Immature natural killer cell (primary cell): Measurements from ENCODE around the gene SSTR3. TPM values are rescaled to one million over a fixed set of nuclear protein-coding genes. Genes with fewer than 3 reads are reported as not detected.

Experiments
- DNase-seq, 3 donors: peaks; one replicate each; pipeline ENCODE4 v3.0.0; 2022; ENCODE audit warnings: mixed read lengths in 1 of 3
- H3K27ac Mint-ChIP-seq, 6 donors: one replicate each; pipeline ENCODE4 v1.8.0; 2020; ENCODE audit warnings: mixed read lengths in 6 of 6, mild to moderate bottlenecking in 5 of 6, inconsistent platforms in 4 of 6, moderate library complexity in 3 of 6
- H3K27me3 Mint-ChIP-seq, 3 donors: one replicate each; pipeline ENCODE4 v1.8.0; 2020 to 2021; ENCODE audit warnings: low read depth in 3 of 3, mild to moderate bottlenecking in 3 of 3, mixed read lengths in 3 of 3, moderate library complexity in 3 of 3, inconsistent platforms in 1 of 3
- H3K36me3 Mint-ChIP-seq, 3 donors: one replicate each; pipeline ENCODE4 v1.8.0; 2020; ENCODE audit warnings: mixed read lengths in 3 of 3, inconsistent platforms in 2 of 3, mild to moderate bottlenecking in 2 of 3
- H3K4me1 Mint-ChIP-seq, 2 donors: one replicate each; pipeline ENCODE4 v1.8.0; 2020; ENCODE audit warnings: inconsistent platforms in 2 of 2, mild to moderate bottlenecking in 2 of 2, mixed read lengths in 2 of 2, moderate library complexity in 1 of 2
- H3K4me3 Mint-ChIP-seq, 5 donors: one replicate each; pipeline ENCODE4 v1.8.0; 2020; ENCODE audit warnings: mild to moderate bottlenecking in 5 of 5, mixed read lengths in 5 of 5, inconsistent platforms in 3 of 5, moderate library complexity in 3 of 5
- H3K9me3 Mint-ChIP-seq, 6 donors: one replicate each; pipeline ENCODE4 v1.8.0; 2020; ENCODE audit warnings: mild to moderate bottlenecking in 6 of 6, mixed read lengths in 6 of 6, inconsistent platforms in 4 of 6, moderate library complexity in 3 of 6
- polyA plus RNA-seq, 3 donors: library from polyadenylated mRNA; unstranded; fragments of 300-500 nt; fragmentation: Illumina TruSeq; gene quantifications; one replicate each; pipeline ENCODE4 v1.2.3, GENCODE V29; 2021

SSTR3 gene
- polyA plus RNA-seq, 3 donors from 2014 or later: not detected

- peak; percentile 49 to 71 (median 64) for DNase-seq
- peak overlapping the region in 4 of 5 donors; percentile 25 to 58 (median 26) for H3K4me3 Mint-ChIP-seq
- peaks cover 62 to 73% of the 10 kb centered on the region in 2 donors for H3K4me1 Mint-ChIP-seq
- peak overlapping the region; percentile 19 to 86 (median 76) for H3K27ac Mint-ChIP-seq
- H3K27me3 Mint-ChIP-seq: peaks cover 0 to 8% (median 6%) of the 10 kb centered on the region in 3 donors
- peaks cover 0 to 2% (median 0%) of the 10 kb centered on the region in 6 donors for H3K9me3 Mint-ChIP-seq
- H3K36me3 Mint-ChIP-seq: peaks cover 9 to 10% (median 10%) of the 10 kb centered on the region in 3 donors
Observed at GRCh38 chr22:37218771-37219411, 6.6 kb upstream of the SSTR3 start.

DNA sequence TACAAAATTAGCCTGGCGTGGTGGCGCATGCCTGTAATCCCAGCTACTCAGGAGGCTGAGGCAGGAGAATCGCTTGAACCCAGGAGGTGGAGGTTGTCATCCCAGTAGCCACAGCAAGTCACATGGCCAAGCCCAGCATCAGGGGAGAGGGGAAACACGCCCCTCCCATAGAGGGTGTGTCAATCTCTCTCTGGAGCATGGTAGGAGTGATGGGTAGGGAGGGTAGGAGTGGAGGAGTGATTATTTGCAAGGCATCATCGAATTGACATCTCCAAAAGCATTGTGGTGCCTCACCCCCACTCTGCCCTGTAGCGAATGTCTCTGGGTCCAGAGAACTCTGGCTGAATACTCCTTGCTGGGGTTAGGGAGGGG, 6.1 kb upstream of the SSTR3 start:
- DNase-seq: no peak
- peaks cover 4 to 5% (median 5%) of the 10 kb centered on the region in 3 donors for H3K36me3 Mint-ChIP-seq
- H3K4me3 Mint-ChIP-seq: no peak overlapping the region
- peaks cover 0 to 7% (median 6%) of the 10 kb centered on the region in 3 donors for H3K27me3 Mint-ChIP-seq
- peak overlapping the region in 1 of 6 donors; percentile 50 for H3K27ac Mint-ChIP-seq
- H3K9me3 Mint-ChIP-seq: peaks cover 0 to 2% (median 0%) of the 10 kb centered on the region in 6 donors
- peaks cover 57 to 68% of the 10 kb centered on the region in 2 donors for H3K4me1 Mint-ChIP-seq

DNA sequence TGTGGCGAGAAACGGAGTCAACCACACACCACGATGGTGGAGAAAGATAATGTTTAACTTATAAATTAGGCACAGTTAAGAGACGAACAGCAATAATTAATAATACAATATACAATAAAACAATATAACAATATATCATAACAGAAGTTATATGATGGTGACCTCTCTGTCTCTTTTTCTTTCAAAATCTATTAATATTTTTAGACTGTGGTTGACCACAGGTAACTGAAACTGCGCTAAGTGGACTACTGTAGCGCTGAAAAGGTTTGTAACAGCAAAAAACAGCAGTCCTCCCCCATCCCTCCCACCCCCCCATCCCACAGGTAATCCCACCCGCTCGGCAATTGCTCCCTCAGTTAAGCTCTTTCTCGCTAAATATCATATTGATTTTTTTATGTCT, 3.6 kb upstream of the SSTR3 start:
- no peaks in the 10 kb centered on the region for H3K36me3 Mint-ChIP-seq
- H3K4me1 Mint-ChIP-seq: peaks cover 32 to 43% of the 10 kb centered on the region in 2 donors
- H3K27me3 Mint-ChIP-seq: no peaks in the 10 kb centered on the region
- H3K27ac Mint-ChIP-seq: no peak overlapping the region
- DNase-seq: no peak
- no peak overlapping the region for H3K4me3 Mint-ChIP-seq
- H3K9me3 Mint-ChIP-seq: no peaks in the 10 kb centered on the region

- Mint-ChIP-seq H3K36me3 (no peaks in the 10 kb centered on the region), H3K27ac (peak overlapping the region in 1 of 6 donors; percentile 17), H3K27me3 (no peaks in the 10 kb centered on the region), H3K9me3 (no peaks in the 10 kb centered on the region), H3K4me3 (no peak overlapping the region), H3K4me1 (peaks cover 23 to 31% of the 10 kb centered on the region in 2 donors)
- DNase-seq: no peak
Observed at GRCh38 chr22:37214731-37215030, 2.4 kb upstream of the SSTR3 start.

- DNase-seq: no peak
- no peak overlapping the region for H3K4me3 Mint-ChIP-seq
- H3K9me3 Mint-ChIP-seq: no peaks in the 10 kb centered on the region
- H3K36me3 Mint-ChIP-seq: no peaks in the 10 kb centered on the region
- no peaks in the 10 kb centered on the region for H3K27me3 Mint-ChIP-seq
- peak overlapping the region in 1 of 6 donors; percentile 17 for H3K27ac Mint-ChIP-seq
- H3K4me1 Mint-ChIP-seq: peaks cover 17 to 25% of the 10 kb centered on the region in 2 donors
Observed at GRCh38 chr22:37213941-37214730, 1.9 kb upstream of the SSTR3 start.

GRCh38 chr22:37213218-37213855, 1.1 kb upstream of the SSTR3 start:
- no peaks in the 10 kb centered on the region for H3K9me3 Mint-ChIP-seq
- H3K36me3 Mint-ChIP-seq: no peaks in the 10 kb centered on the region
- DNase-seq: no peak
- peaks cover 10 to 17% of the 10 kb centered on the region in 2 donors for H3K4me1 Mint-ChIP-seq
- no peaks in the 10 kb centered on the region for H3K27me3 Mint-ChIP-seq
- no peak overlapping the region for H3K27ac Mint-ChIP-seq
- no peak overlapping the region for H3K4me3 Mint-ChIP-seq

DNA sequence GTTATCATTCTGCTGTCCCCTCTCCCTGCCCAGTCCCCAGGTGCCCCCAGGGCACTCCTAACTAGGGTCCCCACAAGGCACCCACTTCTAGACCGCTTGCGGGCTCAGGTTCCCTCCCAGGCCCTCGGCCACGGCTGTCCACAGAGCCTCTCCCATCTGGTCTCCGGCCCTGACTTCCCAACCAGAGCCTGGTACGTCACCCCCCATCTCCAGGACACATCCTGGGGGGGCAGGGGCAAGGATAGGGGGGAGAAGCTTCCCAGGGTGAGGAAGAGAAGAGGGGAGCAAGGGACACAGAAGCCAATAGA, 457 bp downstream of the SSTR3 start:
- DNase-seq: no peak
- Mint-ChIP-seq H3K27ac (no peak overlapping the region), H3K4me1 (peaks cover 6 to 10% of the 10 kb centered on the region in 2 donors), H3K9me3 (no peaks in the 10 kb centered on the region), H3K27me3 (no peaks in the 10 kb centered on the region), H3K36me3 (no peaks in the 10 kb centered on the region), H3K4me3 (no peak overlapping the region)

DNA sequence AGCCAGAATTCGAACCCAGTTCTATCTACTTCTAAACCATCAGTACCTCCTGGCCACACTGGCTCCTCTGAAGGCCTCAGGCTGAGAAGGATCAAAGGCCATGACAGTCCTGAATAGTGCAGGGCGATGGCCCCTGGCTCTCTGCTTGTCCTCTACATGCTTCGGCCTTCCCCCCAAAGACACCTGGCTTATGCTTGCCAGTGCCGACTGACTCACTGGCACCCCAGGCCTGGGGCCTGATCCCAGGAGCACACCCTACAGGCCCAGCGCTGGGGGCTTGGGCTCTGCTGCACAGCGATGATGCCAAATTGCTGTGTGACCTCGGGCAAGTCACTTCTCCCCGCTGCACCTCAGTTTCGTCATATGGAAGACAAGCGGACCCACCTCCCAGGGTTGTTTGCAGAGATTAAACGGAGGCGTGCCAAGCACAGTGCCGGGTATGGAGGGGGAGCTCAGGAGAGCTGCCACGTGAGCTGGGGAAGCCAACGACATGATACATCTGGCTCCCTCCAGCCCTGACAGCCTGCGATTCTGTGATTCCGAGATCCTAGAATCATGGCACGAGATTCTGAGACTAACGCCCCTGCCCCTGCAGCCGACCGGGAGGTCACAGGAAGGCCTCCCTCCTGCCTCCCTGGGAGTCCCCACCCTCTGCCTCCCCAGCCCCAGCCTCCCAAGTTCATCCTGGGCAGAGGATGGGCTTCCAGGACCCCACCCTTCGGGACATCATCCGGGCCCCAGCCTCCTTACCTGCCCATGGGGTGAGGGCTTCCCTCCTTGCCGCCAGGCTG, 1.0 kb downstream of the SSTR3 start:
- Mint-ChIP-seq H3K27me3 (no peaks in the 10 kb centered on the region), H3K27ac (no peak overlapping the region), H3K4me3 (no peak overlapping the region), H3K36me3 (no peaks in the 10 kb centered on the region), H3K9me3 (no peaks in the 10 kb centered on the region), H3K4me1 (peaks cover 6 to 9% of the 10 kb centered on the region in 2 donors)
- no peak for DNase-seq

GRCh38 chr22:37210041-37210803, 2.1 kb downstream of the SSTR3 start:
- no peak for DNase-seq
- Mint-ChIP-seq H3K27me3 (no peaks in the 10 kb centered on the region), H3K4me3 (no peak overlapping the region), H3K36me3 (no peaks in the 10 kb centered on the region), H3K27ac (no peak overlapping the region), H3K9me3 (no peaks in the 10 kb centered on the region), H3K4me1 (no peaks in the 10 kb centered on the region)

DNA sequence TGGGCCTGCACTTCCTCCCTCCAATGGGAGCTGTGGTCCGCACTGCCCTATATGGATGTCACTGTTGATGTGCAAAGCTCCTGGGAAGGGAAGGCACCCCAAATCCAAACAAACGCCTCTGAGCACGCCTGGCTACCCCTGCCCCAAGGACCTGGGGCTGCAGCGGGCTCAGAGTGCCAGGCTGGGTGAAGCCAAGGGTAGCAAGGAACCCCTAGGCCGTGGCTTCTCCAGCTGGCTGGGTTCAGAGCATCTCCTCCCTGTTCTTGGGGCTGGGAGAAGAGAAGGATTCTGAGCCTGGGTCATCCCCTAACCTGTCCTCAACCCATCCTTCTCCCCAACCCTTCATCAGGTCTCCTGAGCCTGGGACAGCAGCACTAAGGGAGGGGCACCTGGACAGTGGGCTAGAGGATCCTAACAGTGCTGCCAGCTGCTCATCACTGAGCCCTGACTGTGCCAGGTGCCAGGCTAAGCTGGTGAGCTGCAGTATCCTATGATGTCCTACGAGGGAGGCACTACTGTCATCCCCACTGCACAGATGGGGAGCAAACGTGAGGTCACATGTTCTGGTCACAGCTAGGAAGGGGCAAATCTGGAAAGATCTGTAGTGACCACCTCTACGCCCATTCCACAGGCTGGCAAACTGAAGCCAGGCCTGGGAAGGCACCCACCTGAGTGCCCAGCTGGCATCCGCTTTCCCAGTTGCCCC, 3.0 kb downstream of the SSTR3 start:
- H3K27me3 Mint-ChIP-seq: peaks cover 0 to 2% (median 0%) of the 10 kb centered on the region in 3 donors
- no peaks in the 10 kb centered on the region for H3K4me1 Mint-ChIP-seq
- no peak overlapping the region for H3K27ac Mint-ChIP-seq
- no peaks in the 10 kb centered on the region for H3K9me3 Mint-ChIP-seq
- no peak for DNase-seq
- H3K36me3 Mint-ChIP-seq: no peaks in the 10 kb centered on the region
- no peak overlapping the region for H3K4me3 Mint-ChIP-seq

DNA sequence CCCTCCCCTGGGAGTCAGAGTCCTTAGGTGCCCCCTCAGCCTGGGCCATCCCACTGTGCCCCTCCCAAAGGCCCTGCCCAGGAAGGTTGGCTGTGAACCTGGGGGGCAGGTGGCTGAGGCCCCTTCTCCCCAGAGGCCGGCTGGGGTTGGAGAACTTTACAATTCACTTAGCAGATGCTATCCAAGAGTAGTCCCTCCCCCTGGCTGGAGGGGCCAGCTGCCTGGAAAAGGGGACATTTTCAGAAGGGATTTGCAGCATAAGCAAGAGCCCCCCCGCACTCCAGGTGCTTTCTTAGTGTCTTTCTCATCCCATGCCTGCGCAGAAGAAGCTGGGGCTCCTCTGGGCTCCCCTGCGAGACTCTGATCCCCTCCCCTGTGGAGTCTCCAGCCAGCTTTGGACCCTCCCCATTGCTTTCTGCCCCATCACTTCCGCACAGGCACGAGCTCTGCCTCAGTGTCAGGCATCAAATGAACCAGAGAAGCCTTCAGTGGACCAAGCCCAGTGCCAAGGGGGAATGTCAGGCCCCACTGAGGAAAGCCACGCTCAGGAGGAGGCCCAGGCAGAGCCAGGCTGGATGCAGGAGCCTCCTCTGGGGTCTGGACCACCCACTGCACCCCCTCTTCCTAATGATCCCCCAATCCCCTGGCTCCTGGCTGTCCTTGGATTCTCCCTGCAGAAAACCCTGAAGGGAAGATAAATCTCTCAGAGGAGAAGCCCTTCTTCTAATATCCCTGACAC, 3.7 kb downstream of the SSTR3 start:
- Mint-ChIP-seq H3K27me3 (peaks cover 0 to 2% (median 0%) of the 10 kb centered on the region in 3 donors), H3K4me1 (no peaks in the 10 kb centered on the region), H3K27ac (peak overlapping the region in 1 of 6 donors; percentile 24), H3K36me3 (no peaks in the 10 kb centered on the region), H3K9me3 (no peaks in the 10 kb centered on the region), H3K4me3 (no peak overlapping the region)
- no peak for DNase-seq

- Mint-ChIP-seq H3K27ac (peak overlapping the region in 1 of 6 donors; percentile 24), H3K4me1 (no peaks in the 10 kb centered on the region), H3K9me3 (no peaks in the 10 kb centered on the region), H3K27me3 (peaks cover 0 to 2% (median 0%) of the 10 kb centered on the region in 3 donors), H3K36me3 (no peaks in the 10 kb centered on the region), H3K4me3 (no peak overlapping the region)
- DNase-seq: no peak
Observed at GRCh38 chr22:37207981-37208380, 4.3 kb downstream of the SSTR3 start.
